ENCODE results near the gene LEO1.

The LEO1 gene

DNA sequence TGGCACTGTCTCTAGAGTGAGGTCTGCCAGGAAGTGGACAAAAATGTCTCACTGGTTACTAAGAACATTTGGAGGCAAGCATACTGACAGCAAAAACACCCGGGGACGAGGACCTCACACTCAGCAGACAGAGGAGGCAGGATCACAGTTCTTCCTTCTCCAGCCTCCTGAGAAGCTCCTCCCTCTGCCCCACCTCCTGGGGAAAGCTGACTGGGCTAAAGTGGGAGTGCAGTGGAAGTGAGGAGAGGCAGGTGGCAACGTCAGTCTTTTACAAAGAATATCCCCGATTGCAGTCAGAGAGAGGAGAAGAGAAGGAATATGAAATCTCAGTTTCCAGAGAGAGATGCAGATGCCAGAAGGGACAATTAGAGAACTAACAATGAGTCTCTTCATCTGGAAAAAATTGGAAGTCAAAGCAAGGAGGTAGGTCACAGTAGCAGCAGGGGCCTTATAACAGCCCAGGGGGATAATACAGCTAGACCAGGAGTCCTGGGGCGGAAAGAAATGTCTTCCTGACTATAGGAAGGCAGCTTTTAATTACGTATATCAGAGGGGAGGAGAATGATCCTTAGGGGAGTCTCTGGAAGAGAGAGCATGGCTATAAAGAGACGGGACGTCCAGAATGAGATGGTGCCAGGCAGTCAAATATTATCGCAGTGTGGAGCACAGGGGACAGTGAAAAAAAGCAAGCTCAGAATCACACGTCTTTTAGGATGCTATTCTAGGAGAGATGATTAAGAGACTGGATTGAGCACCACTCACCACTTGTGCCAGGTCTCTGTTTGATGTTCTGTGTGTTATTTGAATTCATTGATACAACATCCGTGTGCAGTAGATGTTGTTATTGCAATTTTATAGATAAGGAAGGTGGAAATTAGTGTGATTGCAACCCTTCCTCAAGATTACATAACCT, 47.2 kb downstream of the LEO1 start:
- DNase-seq: no peak

DNA sequence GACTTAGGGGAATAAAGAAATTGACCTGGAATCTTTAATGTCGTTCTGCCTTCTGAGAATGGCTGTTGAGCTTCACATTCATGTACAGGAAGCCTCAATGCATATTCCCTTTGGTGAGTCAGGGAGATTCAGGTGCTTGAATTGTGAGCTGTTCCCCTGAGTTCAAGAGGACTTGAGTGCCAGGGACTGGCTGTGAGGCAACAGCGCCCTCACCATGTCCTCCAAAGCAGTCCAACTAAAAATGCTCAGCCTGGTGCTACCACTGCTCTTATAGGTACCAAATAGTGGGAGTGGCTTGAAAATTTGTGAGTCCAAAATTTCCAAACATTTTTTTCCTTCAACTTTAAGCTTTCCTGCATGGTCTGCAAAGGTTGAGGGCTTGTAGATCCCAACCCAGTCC, 54.1 kb downstream of the LEO1 start:
- no peak for DNase-seq

DNA sequence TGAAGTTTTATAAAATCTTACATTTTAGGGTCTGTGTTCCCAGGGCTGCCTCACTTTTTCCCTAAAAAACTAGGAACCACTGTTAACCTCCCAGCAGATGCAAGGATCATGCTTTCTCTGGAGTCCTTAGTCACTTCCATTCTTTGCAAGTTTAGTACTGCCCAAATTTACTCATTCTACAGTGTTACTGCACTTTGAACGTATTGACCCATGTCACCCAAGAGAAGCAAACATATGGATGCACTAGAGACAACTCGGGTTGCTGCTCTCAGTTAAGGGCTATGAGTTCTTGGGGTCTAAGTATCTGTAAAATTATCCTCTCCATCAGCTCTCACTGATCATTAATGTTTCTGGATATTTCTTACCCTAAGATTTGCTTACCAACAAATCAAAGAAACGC, 59.0 kb downstream of the LEO1 start:
- DNase-seq: no peak

GRCh38 chr15:51909584-51909983, 62.0 kb downstream of the LEO1 start:
- DNase-seq: no peak

GRCh38 chr15:51908316-51908715, 63.3 kb downstream of the LEO1 start:
- no peak for DNase-seq

GRCh38 chr15:51907136-51907862, 64.3 kb downstream of the LEO1 start:
- DNase-seq: no peak

DNA sequence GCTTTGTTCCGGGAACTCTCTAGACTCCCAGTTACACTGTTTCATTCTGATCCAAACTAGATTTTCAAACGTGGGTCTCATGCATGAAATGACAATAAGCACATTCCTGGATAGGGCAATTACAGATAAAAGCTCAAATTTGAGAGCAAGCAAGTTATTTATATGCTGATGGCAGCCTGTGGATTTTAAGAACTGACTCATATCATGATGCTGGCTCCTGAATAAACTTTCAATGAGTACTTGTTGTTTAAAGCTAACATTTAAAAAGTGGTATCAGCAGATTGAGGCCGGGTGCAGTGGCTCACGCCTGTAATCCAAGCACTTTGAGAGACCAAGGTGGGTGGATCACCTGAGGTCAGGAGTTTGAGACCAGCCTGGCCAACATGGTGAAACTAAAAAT, 66.6 kb downstream of the LEO1 start:
- no peak for DNase-seq

DNA sequence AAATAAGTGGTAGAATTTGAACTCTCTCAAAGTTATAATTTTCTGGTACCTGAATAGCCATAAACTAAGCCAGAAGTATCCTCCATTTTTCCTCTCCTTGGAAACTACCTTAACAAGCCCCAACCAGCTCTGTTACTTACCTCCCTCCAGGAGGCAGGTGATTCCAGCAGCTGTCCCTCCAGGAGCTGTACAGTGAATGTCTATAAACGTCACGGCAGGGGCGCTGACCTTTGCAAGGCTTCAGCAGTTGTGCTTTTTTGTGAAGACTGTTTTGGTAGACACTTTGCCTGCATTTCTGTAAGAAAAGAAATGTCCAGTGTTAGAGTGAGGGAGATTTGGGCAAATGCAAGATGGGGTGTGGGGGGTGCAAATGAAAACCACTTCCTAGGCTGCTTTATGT, 67.2 kb downstream of the LEO1 start:
- DNase-seq: no peak

DNA sequence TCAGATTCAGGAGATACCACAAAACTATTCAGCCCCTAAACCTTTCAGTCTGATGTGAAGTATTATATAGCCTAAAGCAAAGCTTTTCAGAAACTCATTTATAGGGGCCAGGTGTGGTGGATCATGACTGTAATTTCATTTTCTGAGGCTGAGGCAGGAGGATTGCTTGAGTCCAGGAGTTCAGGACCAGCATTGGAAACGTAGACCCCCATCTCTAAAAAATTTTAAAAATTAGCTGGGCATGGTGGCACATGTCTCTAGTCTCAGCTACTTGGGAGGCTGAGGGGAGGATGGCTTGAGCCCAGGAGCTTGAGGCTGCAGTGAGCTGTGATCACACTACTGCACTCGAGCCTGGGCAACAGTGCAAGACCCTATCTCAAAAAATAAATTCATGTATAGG, 82.1 kb downstream of the LEO1 start:
- no peak for DNase-seq

DNA sequence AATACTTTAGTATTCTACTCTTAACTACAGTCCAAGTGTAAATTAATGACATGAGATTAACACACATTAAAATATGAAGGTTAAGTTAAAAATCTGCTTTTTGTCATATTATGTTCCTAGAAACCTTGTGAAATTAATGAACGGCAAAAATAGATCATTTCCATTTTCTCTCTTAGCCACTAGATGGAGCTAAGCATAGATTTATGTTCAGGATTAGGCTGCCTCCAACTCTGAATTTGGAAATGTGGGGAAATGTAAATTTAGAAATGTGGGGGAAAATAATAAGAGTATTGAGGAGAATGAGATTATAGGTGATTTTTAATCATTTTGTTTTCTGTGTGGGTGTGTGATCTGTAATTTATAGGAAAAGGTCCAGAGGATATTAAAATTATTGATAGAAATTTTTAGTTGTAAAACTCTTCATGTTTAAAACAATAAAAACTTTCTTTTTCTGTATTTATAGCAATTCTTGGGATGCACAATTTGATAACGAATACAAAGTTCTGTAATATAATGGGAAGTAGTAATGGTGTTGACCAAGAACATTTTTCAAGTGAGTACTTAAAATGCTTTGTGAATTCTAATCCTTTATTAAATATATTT, 82.9 kb downstream of the LEO1 start:
- DNase-seq: no peak

Data from CD4-positive, alpha-beta T cell treated with Interferon gamma for 1 hour (primary cell).